Measurements from ENCODE around the gene RFWD3. TPM values are rescaled to one million over a fixed set of nuclear protein-coding genes. Genes with fewer than 3 reads are reported as not detected.

The RFWD3 gene
- total RNA-seq, 1 donor from 2014 or later, result 29.1 TPM

- no peak overlapping the region for H3K4me3 ChIP-seq (ENCODE audit: low read depth, low read length)
- no peak for DNase-seq (ENCODE audit: low read depth)
- TF ChIP-seq CTCF (conservative IDR thresholded peaks at IDR 0.05; ENCODE audit: low read depth, low read length), result no peak
Observed at GRCh38 chr16:74596586-74596985, 70.1 kb downstream of the RFWD3 start.

DNA sequence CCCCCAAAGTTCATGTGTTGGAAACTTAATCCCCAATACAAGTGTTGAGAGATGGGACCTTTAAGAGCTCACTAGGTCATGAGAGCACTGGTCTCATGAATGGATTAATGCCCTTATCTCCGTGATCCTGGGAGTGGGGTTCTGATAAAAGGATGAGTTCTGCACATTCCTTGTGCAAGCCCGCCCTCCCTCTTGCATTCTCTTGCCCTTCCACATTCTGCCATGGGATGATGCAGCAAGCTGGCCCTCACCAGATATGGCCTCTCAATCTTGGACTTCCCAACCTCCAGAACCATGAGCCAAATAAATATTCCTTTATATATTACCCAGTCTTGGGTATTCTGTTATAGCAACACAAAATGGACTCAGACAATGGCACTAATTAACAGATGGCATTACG lies 73.8 kb downstream of the RFWD3 start:
- DNase-seq (ENCODE audit: low read depth), result no peak
- no peak overlapping the region for H3K4me3 ChIP-seq (ENCODE audit: low read depth, low read length)
- no peak for TF ChIP-seq CTCF (conservative IDR thresholded peaks at IDR 0.05; ENCODE audit: low read depth, low read length)

DNA sequence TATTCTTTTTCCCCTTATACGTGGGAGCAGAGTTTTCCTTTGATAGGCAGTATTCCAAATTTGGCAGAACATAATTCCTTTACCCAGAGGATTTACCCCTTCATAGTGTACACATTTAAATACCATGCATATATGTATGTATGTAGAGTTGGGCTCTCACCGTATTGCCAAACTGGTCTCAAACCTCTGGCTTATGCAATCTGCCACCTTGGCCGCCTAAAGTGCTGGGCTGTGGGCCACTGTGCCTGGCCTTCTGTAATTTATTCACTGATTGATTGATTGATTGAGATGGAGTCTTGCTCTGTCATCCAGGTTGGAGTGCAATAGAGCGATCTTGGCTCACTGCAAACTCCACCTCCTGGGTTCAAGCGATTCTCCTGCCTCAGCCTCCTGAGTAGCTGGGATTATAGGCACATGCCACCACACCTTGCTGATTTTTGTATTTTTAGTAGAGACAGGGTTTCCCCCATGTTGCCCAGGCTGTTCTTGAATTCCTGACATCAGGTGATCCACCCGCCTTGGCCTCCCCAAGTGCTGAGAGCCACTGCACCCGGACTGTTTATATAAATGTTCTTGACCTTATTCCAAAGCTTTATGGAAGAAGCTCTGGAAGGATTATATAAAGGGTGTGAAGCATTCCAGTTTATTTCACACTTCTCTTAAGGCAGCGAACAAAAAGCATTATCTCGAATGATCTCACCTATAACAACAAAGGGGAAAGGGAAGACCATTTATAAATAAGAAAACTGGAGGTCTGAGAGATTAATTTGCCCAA lies 74.6 kb downstream of the RFWD3 start:
- H3K4me3 ChIP-seq (ENCODE audit: low read depth, low read length), result no peak overlapping the region
- no peak for DNase-seq (ENCODE audit: low read depth)
- TF ChIP-seq CTCF (conservative IDR thresholded peaks at IDR 0.05; ENCODE audit: low read depth, low read length), result no peak

- H3K4me3 ChIP-seq (ENCODE audit: low read depth, low read length), result no peak overlapping the region
Observed at GRCh38 chr16:74586948-74587347, 79.7 kb downstream of the RFWD3 start.

GRCh38 chr16:74585846-74586443 lies 80.7 kb downstream of the RFWD3 start:
- no peak overlapping the region for H3K4me3 ChIP-seq (ENCODE audit: low read depth, low read length)
- DNase-seq (ENCODE audit: low read depth), result no peak
- no peak for TF ChIP-seq CTCF (conservative IDR thresholded peaks at IDR 0.05; ENCODE audit: low read depth, low read length)

More at GRCh38 chr16:74586948-74587347, 79.7 kb downstream of the RFWD3 start:
- TF ChIP-seq CTCF (conservative IDR thresholded peaks at IDR 0.05; ENCODE audit: low read depth, low read length), result no peak
- DNase-seq (ENCODE audit: low read depth), result no peak

GRCh38 chr16:74583926-74584666 lies 82.6 kb downstream of the RFWD3 start:
- no peak for DNase-seq (ENCODE audit: low read depth)
- TF ChIP-seq CTCF (conservative IDR thresholded peaks at IDR 0.05; ENCODE audit: low read depth, low read length), result no peak
- no peak overlapping the region for H3K4me3 ChIP-seq (ENCODE audit: low read depth, low read length)
